ENCODE results near the gene SLC26A1. TPM values are rescaled to one million over a fixed set of nuclear protein-coding genes. Genes with fewer than 3 reads are reported as not detected.

SLC26A1 gene
- total RNA-seq, 1 experiment from 2014 or later = 0.09 TPM

DNA sequence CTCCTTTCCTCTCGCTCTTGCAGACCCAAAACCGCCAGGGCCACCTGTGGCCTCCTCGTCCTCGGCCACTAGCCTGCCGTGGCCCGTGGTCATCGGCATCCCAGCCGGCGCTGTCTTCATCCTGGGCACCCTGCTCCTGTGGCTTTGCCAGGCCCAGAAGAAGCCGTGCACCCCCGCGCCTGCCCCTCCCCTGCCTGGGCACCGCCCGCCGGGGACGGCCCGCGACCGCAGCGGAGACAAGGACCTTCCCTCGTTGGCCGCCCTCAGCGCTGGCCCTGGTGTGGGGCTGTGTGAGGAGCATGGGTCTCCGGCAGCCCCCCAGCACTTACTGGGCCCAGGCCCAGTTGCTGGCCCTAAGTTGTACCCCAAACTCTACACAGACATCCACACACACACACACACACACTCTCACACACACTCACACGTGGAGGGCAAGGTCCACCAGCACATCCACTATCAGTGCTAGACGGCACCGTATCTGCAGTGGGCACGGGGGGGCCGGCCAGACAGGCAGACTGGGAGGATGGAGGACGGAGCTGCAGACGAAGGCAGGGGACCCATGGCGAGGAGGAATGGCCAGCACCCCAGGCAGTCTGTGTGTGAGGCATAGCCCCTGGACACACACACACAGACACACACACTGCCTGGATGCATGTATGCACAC lies 31.8 kb upstream of the SLC26A1 start:
- Histone ChIP-seq H4K5ac (ENCODE audit: insufficient read length, low read depth, low read length) (no peak overlapping the region), H3K79me1 (ENCODE audit: insufficient read depth, low read depth, low read length, poor library complexity, severe bottlenecking) (no peaks in the 10 kb centered on the region), H2BK20ac (ENCODE audit: low read depth, low read length, poor library complexity, severe bottlenecking) (no peak overlapping the region), H3K9ac (ENCODE audit: extremely low read depth, insufficient read length, low read length) (no peak overlapping the region), H3K4ac (ENCODE audit: low read depth, low read length) (no peak overlapping the region), H4K91ac (ENCODE audit: insufficient read length, low read depth, low read length) (no peak overlapping the region), H3K23ac (ENCODE audit: insufficient read length, low read depth, low read length) (no peak overlapping the region), H2BK120ac (ENCODE audit: low read depth, low read length, poor library complexity, severe bottlenecking) (no peak overlapping the region), H2BK12ac (ENCODE audit: insufficient read length, low read depth, low read length) (no peak overlapping the region), H3K56ac (ENCODE audit: insufficient read length, low read depth, low read length) (no peak overlapping the region), H3K9me3 (ENCODE audit: control insufficient read depth, low read depth, low read length) (no peaks in the 10 kb centered on the region), H2AFZ (ENCODE audit: low read length) (no peak overlapping the region), H3T11ph (ENCODE audit: low read length) (no peak overlapping the region), H4K8ac (replicated peaks; ENCODE audit: insufficient read length, low read depth, low read length) (no peak overlapping the region), H2AK5ac (ENCODE audit: insufficient read length, low read length) (no peak overlapping the region), H4K20me1 (ENCODE audit: control insufficient read depth, insufficient read depth, insufficient read length) (no peaks in the 10 kb centered on the region), H3K79me2 (ENCODE audit: insufficient read depth, low read length) (no peaks in the 10 kb centered on the region), H3K23me2 (ENCODE audit: insufficient read length, low read depth, low read length, poor library complexity, severe bottlenecking) (no peaks in the 10 kb centered on the region), H3K4me1 (ENCODE audit: insufficient read depth, low read length) (no peaks in the 10 kb centered on the region; the same call in 1 of the 2 replicates), H3K4me2 (ENCODE audit: insufficient read depth, insufficient read length, low read length) (no peak overlapping the region), H3K27me3 (ENCODE audit: insufficient read depth, low read length) (no peaks in the 10 kb centered on the region), H3K14ac (ENCODE audit: insufficient read depth, low read length) (no peak overlapping the region; the same call in 1 of the 2 replicates), H3K18ac (ENCODE audit: insufficient read length, low read depth, low read length) (no peak overlapping the region), H2BK5ac (ENCODE audit: insufficient read length, low read length) (no peak overlapping the region), H3K27ac (ENCODE audit: insufficient read length, low read depth, low read length) (no peak overlapping the region), H2BK15ac (ENCODE audit: low read depth, low read length) (no peak overlapping the region)
- no peak for DNase-seq
- whole genome bisulfite sequencing (ENCODE audit: extremely low coverage, insufficient read length, low lambda C conversion rate) = no CpG with 5 or more reads among the region's 32 CpGs
- Mint-ChIP-seq H3K27ac (no peak overlapping the region; a peak in 1 of 7 replicates), H3K36me3 (ENCODE audit: insufficient read depth in 1 of 3, low read depth in 3 of 3) (peaks cover 8 to 13% (median 12%) of the 10 kb centered on the region in 3 experiments; a peak in 6 of 7 replicates), H3K27me3 (ENCODE audit: low read depth) (no peaks in the 10 kb centered on the region), H3K4me3 (no peak overlapping the region), H3K9me3 (peaks cover 0 to 2% of the 10 kb centered on the region in 2 experiments; a peak in 1 of 5 replicates), H3K4me1 (peaks cover 0 to 4% of the 10 kb centered on the region in 2 experiments; a peak in 1 of 4 replicates)
- TF ChIP-seq, protein P1, sequence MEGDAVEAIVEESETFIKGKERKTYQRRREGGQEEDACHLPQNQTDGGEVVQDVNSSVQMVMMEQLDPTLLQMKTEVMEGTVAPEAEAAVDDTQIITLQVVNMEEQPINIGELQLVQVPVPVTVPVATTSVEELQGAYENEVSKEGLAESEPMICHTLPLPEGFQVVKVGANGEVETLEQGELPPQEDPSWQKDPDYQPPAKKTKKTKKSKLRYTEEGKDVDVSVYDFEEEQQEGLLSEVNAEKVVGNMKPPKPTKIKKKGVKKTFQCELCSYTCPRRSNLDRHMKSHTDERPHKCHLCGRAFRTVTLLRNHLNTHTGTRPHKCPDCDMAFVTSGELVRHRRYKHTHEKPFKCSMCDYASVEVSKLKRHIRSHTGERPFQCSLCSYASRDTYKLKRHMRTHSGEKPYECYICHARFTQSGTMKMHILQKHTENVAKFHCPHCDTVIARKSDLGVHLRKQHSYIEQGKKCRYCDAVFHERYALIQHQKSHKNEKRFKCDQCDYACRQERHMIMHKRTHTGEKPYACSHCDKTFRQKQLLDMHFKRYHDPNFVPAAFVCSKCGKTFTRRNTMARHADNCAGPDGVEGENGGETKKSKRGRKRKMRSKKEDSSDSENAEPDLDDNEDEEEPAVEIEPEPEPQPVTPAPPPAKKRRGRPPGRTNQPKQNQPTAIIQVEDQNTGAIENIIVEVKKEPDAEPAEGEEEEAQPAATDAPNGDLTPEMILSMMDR (conservative IDR thresholded peaks at IDR 0.05) = no peak

All from H9 (cell line).